Measurements from ENCODE around the gene PARM1. TPM values are rescaled to one million over a fixed set of nuclear protein-coding genes. Genes with fewer than 3 reads are reported as not detected.

The PARM1 gene
- total RNA-seq, 4 donors from 2014 or later, result 10.2 to 15.8 (median 10.5) TPM

DNA sequence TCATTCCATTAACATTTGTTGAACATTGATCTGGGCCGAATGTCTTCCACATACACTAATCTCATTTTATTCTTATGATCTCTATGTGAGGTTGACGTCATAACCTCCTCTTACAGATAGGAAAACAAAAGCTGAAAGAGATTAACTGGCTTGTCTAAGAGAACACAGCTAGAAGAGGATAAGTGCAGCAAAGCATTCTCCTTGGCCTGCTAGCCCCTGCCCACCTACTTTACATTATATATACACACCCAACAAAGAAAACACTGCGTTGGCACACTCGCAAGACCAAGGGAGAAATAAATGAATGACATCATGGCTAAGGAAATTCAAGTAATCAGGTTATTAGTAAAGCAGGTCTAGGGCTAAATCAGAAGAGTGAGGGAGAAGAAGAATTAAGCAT is 138.4 kb downstream of the PARM1 start:
- H3K27ac ChIP-seq, result no peak overlapping the region
- no peaks in the 10 kb centered on the region for H3K4me1 ChIP-seq
- no peaks in the 10 kb centered on the region for H3K36me3 ChIP-seq
- no peaks in the 10 kb centered on the region for H3K27me3 ChIP-seq
- H3K4me3 ChIP-seq, result no peak overlapping the region
- no peak for DNase-seq
- TF ChIP-seq, protein P1, sequence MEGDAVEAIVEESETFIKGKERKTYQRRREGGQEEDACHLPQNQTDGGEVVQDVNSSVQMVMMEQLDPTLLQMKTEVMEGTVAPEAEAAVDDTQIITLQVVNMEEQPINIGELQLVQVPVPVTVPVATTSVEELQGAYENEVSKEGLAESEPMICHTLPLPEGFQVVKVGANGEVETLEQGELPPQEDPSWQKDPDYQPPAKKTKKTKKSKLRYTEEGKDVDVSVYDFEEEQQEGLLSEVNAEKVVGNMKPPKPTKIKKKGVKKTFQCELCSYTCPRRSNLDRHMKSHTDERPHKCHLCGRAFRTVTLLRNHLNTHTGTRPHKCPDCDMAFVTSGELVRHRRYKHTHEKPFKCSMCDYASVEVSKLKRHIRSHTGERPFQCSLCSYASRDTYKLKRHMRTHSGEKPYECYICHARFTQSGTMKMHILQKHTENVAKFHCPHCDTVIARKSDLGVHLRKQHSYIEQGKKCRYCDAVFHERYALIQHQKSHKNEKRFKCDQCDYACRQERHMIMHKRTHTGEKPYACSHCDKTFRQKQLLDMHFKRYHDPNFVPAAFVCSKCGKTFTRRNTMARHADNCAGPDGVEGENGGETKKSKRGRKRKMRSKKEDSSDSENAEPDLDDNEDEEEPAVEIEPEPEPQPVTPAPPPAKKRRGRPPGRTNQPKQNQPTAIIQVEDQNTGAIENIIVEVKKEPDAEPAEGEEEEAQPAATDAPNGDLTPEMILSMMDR (IDR thresholded peaks at IDR 0.05), result no peak
- no peak for TF ChIP-seq POLR2A (IDR thresholded peaks at IDR 0.05)
- H3K9me3 ChIP-seq, result no peaks in the 10 kb centered on the region

DNA sequence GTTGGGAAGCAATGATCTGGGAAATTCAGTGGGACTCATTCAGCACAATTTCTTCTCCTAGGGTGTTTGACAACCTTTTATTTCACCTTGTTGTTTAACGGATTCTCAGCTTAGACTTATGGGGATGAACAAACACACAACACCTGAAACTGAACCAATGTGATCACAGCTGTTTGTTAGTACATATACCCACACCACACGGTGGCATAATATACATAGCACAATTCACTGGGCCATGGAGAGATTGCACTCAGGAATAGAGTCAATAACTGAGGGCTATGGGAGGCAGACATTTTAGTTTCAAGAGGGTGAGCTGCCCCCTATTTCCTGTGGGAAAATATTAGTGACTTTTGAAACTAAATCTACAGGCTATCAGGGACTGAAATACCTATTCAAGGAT is 148.0 kb downstream of the PARM1 start:
- H3K36me3 ChIP-seq, result no peaks in the 10 kb centered on the region
- TF ChIP-seq POLR2A (IDR thresholded peaks at IDR 0.05), result no peak
- TF ChIP-seq, protein P1 (IDR thresholded peaks at IDR 0.05), result no peak
- DNase-seq, result no peak
- H3K9me3 ChIP-seq, result no peaks in the 10 kb centered on the region
- H3K4me1 ChIP-seq, result no peaks in the 10 kb centered on the region
- H3K27me3 ChIP-seq, result no peaks in the 10 kb centered on the region
- H3K27ac ChIP-seq, result no peak overlapping the region
- no peak overlapping the region for H3K4me3 ChIP-seq

DNA sequence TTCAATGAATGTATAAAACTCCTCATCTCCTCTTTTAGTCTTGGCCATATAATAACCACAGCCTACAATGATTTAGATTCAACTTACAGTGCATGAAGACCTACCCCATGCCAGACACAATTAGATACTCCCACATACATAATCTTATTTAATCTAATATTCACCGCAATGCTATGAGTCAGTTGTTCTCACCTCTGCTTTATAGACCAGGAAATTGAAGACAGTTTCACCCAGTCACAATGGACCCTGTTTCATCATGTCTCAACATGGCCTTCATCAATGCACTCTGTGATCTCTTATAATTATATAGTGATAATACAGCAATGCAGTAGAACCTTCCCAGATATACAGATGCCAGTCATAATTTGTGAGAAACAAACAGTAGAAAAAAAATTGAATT is 148.6 kb downstream of the PARM1 start:
- Histone ChIP-seq H3K27me3 (no peaks in the 10 kb centered on the region), H3K36me3 (no peaks in the 10 kb centered on the region), H3K4me1 (no peaks in the 10 kb centered on the region), H3K4me3 (no peak overlapping the region), H3K9me3 (no peaks in the 10 kb centered on the region), H3K27ac (no peak overlapping the region)
- DNase-seq, result no peak
- TF ChIP-seq, protein P1 (IDR thresholded peaks at IDR 0.05), result no peak
- no peak for TF ChIP-seq POLR2A (IDR thresholded peaks at IDR 0.05)

DNA sequence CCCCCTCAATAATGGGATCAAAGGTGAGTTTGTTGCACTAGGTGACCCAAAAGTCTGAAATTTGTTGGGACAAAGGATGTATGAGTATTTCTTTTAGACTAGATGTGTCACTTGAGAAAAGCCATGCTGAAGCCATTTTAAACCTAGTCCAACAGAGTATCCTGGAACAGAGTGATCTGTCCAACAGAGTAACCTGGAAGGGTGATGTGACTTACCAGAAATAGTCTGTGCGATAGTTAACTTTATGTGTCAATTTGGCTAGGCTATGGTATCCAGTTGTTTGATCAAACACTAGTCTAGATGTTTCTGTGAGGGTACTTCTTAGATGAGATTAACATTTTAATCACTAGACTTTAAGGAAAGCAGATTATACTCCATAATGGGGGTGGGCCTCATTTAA is 154.5 kb downstream of the PARM1 start:
- TF ChIP-seq, protein P1 (IDR thresholded peaks at IDR 0.05), result no peak
- TF ChIP-seq POLR2A (IDR thresholded peaks at IDR 0.05), result no peak
- no peak overlapping the region for H3K4me3 ChIP-seq
- no peaks in the 10 kb centered on the region for H3K36me3 ChIP-seq
- no peak for DNase-seq
- H3K9me3 ChIP-seq, result no peaks in the 10 kb centered on the region
- H3K27me3 ChIP-seq, result no peaks in the 10 kb centered on the region
- H3K4me1 ChIP-seq, result no peaks in the 10 kb centered on the region
- H3K27ac ChIP-seq, result no peak overlapping the region

DNA sequence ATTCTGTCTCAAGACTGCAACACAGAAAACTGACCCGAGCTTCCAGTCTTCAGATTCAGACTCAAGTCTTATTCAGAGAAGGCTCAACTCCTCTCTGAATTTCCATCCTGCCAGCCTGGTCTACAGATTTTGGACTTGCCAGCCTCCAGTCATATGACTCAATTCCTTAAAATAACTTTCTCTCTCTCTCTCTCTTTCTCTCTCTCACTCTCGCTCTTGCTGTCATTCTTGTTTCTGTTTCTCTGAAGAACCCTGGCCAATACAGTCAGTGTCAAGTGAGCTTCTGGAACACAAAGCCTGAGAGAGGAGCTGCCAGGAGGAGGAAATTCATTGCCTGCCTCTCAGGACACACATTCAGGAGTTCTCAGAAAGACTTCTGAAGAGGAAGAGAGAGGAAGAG is 154.9 kb downstream of the PARM1 start:
- Histone ChIP-seq H3K36me3 (no peaks in the 10 kb centered on the region), H3K4me3 (no peak overlapping the region), H3K27me3 (no peaks in the 10 kb centered on the region), H3K4me1 (no peaks in the 10 kb centered on the region), H3K27ac (no peak overlapping the region), H3K9me3 (no peaks in the 10 kb centered on the region)
- TF ChIP-seq POLR2A (IDR thresholded peaks at IDR 0.05), result no peak
- TF ChIP-seq, protein P1 (IDR thresholded peaks at IDR 0.05), result no peak
- no peak for DNase-seq

DNA sequence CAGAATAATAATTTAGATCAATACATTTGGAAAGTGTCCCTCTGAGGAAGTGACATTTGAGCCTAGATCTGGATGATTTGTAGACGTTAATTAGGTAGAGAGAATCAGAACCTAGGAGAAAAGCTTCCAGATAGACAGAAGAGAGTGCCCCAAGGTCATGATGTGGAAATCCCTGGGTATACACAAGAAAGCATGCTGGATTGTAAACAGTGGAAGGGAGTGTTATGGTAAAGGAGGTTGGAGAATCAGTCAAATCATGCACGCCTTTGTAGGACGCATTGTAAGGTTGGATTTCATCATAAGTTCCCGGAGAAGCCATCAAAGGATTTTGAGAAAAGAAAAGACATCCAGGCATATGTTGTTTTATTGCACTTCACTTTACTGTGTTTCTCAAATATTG is 156.3 kb downstream of the PARM1 start:
- no peaks in the 10 kb centered on the region for H3K27me3 ChIP-seq
- no peak overlapping the region for H3K27ac ChIP-seq
- H3K4me1 ChIP-seq, result no peaks in the 10 kb centered on the region
- no peak for DNase-seq
- H3K36me3 ChIP-seq, result no peaks in the 10 kb centered on the region
- H3K4me3 ChIP-seq, result no peak overlapping the region
- TF ChIP-seq, protein P1 (IDR thresholded peaks at IDR 0.05), result no peak
- no peak for TF ChIP-seq POLR2A (IDR thresholded peaks at IDR 0.05)
- H3K9me3 ChIP-seq, result no peaks in the 10 kb centered on the region

Measured in Peyer's patch (tissue), 4 donors.